DOHH2 (cell line): Measurements from ENCODE around the gene NDRG3.

Source experiments
- CTCF ChIP-seq: fragments of 200-600 bp; sonication (generic); IDR thresholded peaks from one replicate; pipeline ENCODE4 v1.5.1; 2014; ENCODE audit warnings: antibody characterized with exemption, mild to moderate bottlenecking, low read depth, low read length; ENCODE audit not compliant: poor library complexity, severe bottlenecking
- EZH2phosphoT487 ChIP-seq: fragments of 200-600 bp; sonication (generic); IDR thresholded peaks from 2 replicates; pipeline ENCODE4 v1.6.1; 2017; ENCODE audit warnings: borderline replicate concordance, mild to moderate bottlenecking, antibody characterized with exemption, low read length, moderate library complexity, mixed read lengths

- TF ChIP-seq CTCF (no peak), EZH2phosphoT487 (no peak)
Observed at GRCh38 chr20:36656733-36657132, 89.2 kb downstream of the NDRG3 start.
